Activated CD4-positive, alpha-beta memory T cell treated with anti-CD3 and anti-CD28 coated beads, Interleukin-2, amount 10 ng/mL, durations not matched to agents 7 days and 5 days (primary cell): ENCODE results near the gene RAB3IL1. TPM values are rescaled to one million over a fixed set of nuclear protein-coding genes. Genes with fewer than 3 reads are reported as not detected.

ENCODE experiments used
- CTCF ChIA-PET: fragments of 350-600 bp; sonication (Branson Sonifier 250); formaldehyde crosslinking; loops from one replicate; lab custom pipeline; 2021; ENCODE audit warnings: antibody characterized with exemption, inconsistent platforms; lab: Charles Lee
- POLR2A ChIA-PET: fragments of 350-600 bp; sonication (Branson Sonifier 250); formaldehyde crosslinking; loops from one replicate; lab custom pipeline; 2021; ENCODE audit warnings: antibody characterized with exemption; lab: Charles Lee
- DNase-seq: peaks from one replicate; pipeline ENCODE4 v3.0.0-alpha.2; 2020
- H3K27ac Mint-ChIP-seq: one replicate; pipeline ENCODE4 v1.8.0; 2021; ENCODE audit warnings: mild to moderate bottlenecking, mixed read lengths
- H3K27me3 Mint-ChIP-seq: one replicate; pipeline ENCODE4 v1.8.0; 2021; ENCODE audit warnings: mixed read lengths
- H3K36me3 Mint-ChIP-seq: one replicate; pipeline ENCODE4 v1.8.0; 2021; ENCODE audit warnings: low read depth, mixed read lengths
- H3K4me1 Mint-ChIP-seq: one replicate; pipeline ENCODE4 v1.8.0; 2021; ENCODE audit warnings: mixed read lengths
- H3K4me3 Mint-ChIP-seq: one replicate; pipeline ENCODE4 v1.8.0; 2021; ENCODE audit warnings: mild to moderate bottlenecking, mixed read lengths
- H3K9me3 Mint-ChIP-seq: one replicate; pipeline ENCODE4 v1.8.0; 2021; ENCODE audit warnings: mixed read lengths
- total RNA-seq, 2 experiments: library from RNA; stranded (reverse); gene quantifications; one replicate each; pipeline ENCODE4 v1.2.3, GENCODE V29; 2021

The RAB3IL1 gene
- total RNA-seq, 2 experiments from 2014 or later, result not detected

- ChIA-PET CTCF (interaction anchor here (0.6 to 11.4 kb wide), 4 partner anchors 10 to 190 kb away, joined by 4 to 295 read pairs (median 48); partner anchors contain the start of gene BEST1), POLR2A (interaction anchor here (0.9 kb wide), 1 partner anchor 65 kb away, joined by 3 read pairs; no protein-coding TSS in a partner anchor)
- Mint-ChIP-seq H3K36me3 (no peaks in the 10 kb centered on the region), H3K27me3 (peaks cover 3% of the 10 kb centered on the region), H3K4me3 (no peak overlapping the region), H3K27ac (no peak overlapping the region), H3K4me1 (peaks cover 6% of the 10 kb centered on the region), H3K9me3 (no peaks in the 10 kb centered on the region)
- DNase-seq, result no peak
Measured at GRCh38 chr11:61895046-61895717, 22.2 kb downstream of the RAB3IL1 start.

DNA sequence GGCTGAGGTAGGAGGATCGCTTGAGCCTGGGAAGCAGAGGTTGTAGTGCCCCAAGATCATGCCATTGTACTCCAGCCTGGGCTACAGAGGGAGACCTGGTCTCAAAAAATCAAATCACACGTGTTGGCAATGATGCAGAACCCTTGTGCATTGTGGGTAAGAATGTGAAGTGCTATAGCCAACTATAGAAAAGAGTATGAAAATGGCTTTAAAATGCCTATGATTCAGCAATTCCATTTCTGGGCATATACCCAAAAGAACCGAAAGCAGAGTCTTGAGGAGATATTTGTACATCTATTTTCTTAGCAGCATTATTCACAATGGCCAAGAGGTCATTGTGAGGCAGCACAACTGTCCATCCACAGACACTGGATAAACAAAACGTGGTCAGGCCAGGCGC is 23.4 kb downstream of the RAB3IL1 start:
- peaks cover 3% of the 10 kb centered on the region for H3K27me3 Mint-ChIP-seq
- no peaks in the 10 kb centered on the region for H3K36me3 Mint-ChIP-seq
- DNase-seq, result no peak
- no peak overlapping the region for H3K4me3 Mint-ChIP-seq
- CTCF ChIA-PET, result interaction anchor here (1.2 kb wide), 2 partner anchors 97 to 188 kb away, joined by 4 to 5 read pairs; no protein-coding TSS in a partner anchor
- peaks cover 2% of the 10 kb centered on the region for H3K4me1 Mint-ChIP-seq
- H3K9me3 Mint-ChIP-seq, result no peaks in the 10 kb centered on the region
- POLR2A ChIA-PET, result no interaction called here
- H3K27ac Mint-ChIP-seq, result no peak overlapping the region

- no peak for DNase-seq
- Mint-ChIP-seq H3K4me3 (peak overlapping the region; percentile 48), H3K27me3 (peaks cover 3% of the 10 kb centered on the region), H3K36me3 (no peaks in the 10 kb centered on the region), H3K4me1 (peaks cover 2% of the 10 kb centered on the region), H3K9me3 (no peaks in the 10 kb centered on the region), H3K27ac (no peak overlapping the region)
- CTCF ChIA-PET, result interaction anchor here (1.2 to 2.7 kb wide), 4 partner anchors 22 to 216 kb away, joined by 3 to 14 read pairs (median 8); no protein-coding TSS in a partner anchor
- POLR2A ChIA-PET, result interaction anchor here (1.2 kb wide), 1 partner anchor 79 kb away, joined by 3 read pairs; no protein-coding TSS in a partner anchor
Measured at GRCh38 chr11:61892085-61892370, 25.3 kb downstream of the RAB3IL1 start.

GRCh38 chr11:61891331-61892084 is 25.9 kb downstream of the RAB3IL1 start, which contains the start of gene FADS3:
Gene FADS3 (minus strand): TSS chr11:61891545. CDS start chr11:61891381, 164 bp downstream.
- ChIA-PET CTCF (interaction anchor here (1.0 to 2.7 kb wide), 3 partner anchors 8 to 190 kb away, joined by 3 to 14 read pairs (median 9); no protein-coding TSS in a partner anchor), POLR2A (interaction anchor here (1.0 to 1.2 kb wide), 4 partner anchors 76 to 99 kb away, joined by 3 to 5 read pairs (median 4); partner anchors contain the start of genes FEN1, FTH1 and TMEM258)
- peak; percentile 57 for DNase-seq
- Mint-ChIP-seq H3K4me1 (peaks cover 2% of the 10 kb centered on the region), H3K36me3 (no peaks in the 10 kb centered on the region), H3K9me3 (no peaks in the 10 kb centered on the region), H3K27me3 (peaks cover 3% of the 10 kb centered on the region), H3K4me3 (peak within 1 kb of the TSS; percentile 76), H3K27ac (no peak within 1 kb of the TSS)

DNA sequence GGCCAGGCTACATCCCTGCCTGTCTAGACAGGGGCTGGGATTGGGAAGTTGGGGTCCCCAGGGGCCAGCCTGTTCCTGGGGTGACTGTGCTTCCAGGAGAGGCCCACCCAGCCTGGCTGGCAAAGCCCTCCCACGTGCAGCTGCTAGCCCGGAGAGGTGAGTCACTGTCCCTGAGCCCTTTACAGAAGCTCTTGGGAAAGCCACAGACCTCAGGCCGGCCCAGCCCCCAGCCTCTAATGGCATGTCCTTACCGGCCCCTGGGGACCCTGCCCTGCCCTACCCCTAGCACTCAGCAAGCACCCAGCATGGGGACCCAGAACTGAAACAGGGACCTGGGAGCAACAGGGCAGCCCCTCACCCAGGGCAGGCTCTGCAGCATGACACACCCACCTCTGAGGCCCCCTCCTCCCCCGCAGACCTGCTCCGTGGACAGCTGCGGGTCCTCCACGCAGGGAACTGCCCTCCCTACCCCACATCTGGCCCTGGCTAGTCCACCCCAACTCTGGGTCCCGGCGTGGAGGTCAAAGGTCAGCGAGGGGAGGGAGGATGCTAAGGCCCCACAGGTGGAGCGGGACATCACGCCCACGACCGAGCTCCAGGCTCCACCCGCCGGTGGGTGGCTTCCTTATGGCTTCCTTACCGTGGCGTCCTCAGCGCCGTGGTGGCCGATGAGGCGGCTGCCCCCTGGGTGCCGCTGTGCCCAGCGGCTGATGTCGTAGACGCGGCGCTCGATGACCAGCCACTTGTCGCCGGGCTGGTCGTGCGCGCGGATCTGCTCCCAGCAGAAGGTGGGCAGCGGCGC is 26.6 kb downstream of the RAB3IL1 start:
- ChIA-PET POLR2A (interaction anchor here (1.0 to 1.2 kb wide), 4 partner anchors 62 to 98 kb away, joined by 3 to 5 read pairs (median 4); partner anchors contain the start of genes FADS2, FEN1, FTH1 and TMEM258), CTCF (interaction anchor here (1.0 to 2.7 kb wide), 3 partner anchors 9 to 191 kb away, joined by 3 to 14 read pairs (median 9); no protein-coding TSS in a partner anchor)
- no peak overlapping the region for H3K27ac Mint-ChIP-seq
- no peaks in the 10 kb centered on the region for H3K9me3 Mint-ChIP-seq
- H3K4me3 Mint-ChIP-seq, result peak overlapping the region; percentile 76
- peaks cover 2% of the 10 kb centered on the region for H3K4me1 Mint-ChIP-seq
- peaks cover 3% of the 10 kb centered on the region for H3K27me3 Mint-ChIP-seq
- peak; percentile 48 for DNase-seq
- no peaks in the 10 kb centered on the region for H3K36me3 Mint-ChIP-seq

DNA sequence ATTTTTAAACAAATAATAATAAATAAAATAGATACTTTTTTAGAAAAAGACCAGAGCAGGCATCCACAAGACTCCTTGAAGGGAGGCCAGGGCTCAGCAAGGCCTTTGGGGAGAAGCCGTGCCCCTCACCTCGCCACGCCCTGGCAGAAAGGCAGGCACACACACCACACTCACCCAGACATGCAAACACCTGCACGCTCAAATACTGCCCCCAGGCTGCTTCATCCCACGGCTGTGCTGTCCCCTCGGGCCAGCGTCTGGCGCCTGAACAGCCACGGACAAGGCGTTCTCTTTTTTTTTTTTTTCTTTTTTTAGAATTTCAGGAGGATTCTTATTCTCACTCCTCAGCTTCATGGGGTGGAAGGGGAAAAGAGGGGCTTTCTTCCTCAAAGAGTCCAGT is 27.5 kb downstream of the RAB3IL1 start:
- peaks cover 2% of the 10 kb centered on the region for H3K4me1 Mint-ChIP-seq
- ChIA-PET CTCF (interaction anchor here (2.0 to 2.7 kb wide), 2 partner anchors 92 to 192 kb away, joined by 9 to 14 read pairs; no protein-coding TSS in a partner anchor), POLR2A (interaction anchor here (1.0 kb wide), 1 partner anchor 61 kb away, joined by 4 read pairs; the partner anchor contains the start of gene FADS2)
- peaks cover 3% of the 10 kb centered on the region for H3K27me3 Mint-ChIP-seq
- peak overlapping the region; percentile 44 for H3K4me3 Mint-ChIP-seq
- H3K27ac Mint-ChIP-seq, result no peak overlapping the region
- no peaks in the 10 kb centered on the region for H3K9me3 Mint-ChIP-seq
- no peaks in the 10 kb centered on the region for H3K36me3 Mint-ChIP-seq
- no peak for DNase-seq

GRCh38 chr11:61888590-61888989 is 28.8 kb downstream of the RAB3IL1 start:
- Mint-ChIP-seq H3K27me3 (peaks cover 3% of the 10 kb centered on the region), H3K4me1 (peaks cover 2% of the 10 kb centered on the region), H3K36me3 (no peaks in the 10 kb centered on the region), H3K27ac (no peak overlapping the region), H3K9me3 (no peaks in the 10 kb centered on the region), H3K4me3 (no peak overlapping the region)
- DNase-seq, result no peak
- ChIA-PET POLR2A (no interaction called here), CTCF (interaction anchor here (1.0 kb wide), 1 partner anchor 219 kb away, joined by 3 read pairs; no protein-coding TSS in a partner anchor)

DNA sequence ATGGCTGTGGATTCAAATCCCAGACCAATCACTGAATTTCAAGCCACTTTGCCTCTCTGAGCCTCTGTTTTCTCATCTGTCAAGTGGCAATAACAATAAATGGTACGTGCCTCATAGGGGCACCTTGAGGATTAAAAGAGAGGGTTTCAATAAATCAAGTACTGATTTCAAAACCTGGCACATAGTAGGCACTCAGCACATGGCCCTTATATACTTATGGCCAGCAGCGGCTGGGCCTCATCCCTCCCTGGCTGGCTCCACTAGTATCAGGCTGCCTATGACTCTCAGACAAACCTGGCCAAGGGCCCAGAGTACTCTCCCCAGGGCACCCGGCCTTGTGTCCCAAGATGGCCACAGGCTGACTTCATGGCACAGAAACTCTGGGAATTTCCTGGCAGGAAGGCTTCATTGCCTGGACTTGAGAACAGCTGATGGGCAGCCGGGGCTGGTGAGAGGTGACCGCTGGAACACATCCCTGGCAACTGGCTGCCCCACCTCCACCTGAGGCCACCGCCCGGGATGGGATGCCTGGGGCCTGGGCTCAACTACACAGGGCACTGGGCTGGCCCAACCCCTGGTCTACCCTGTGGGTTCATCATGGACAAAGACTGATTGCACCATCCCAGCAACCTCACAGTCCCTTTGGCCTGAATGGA is 29.4 kb downstream of the RAB3IL1 start:
- no peak for DNase-seq
- Mint-ChIP-seq H3K36me3 (no peaks in the 10 kb centered on the region), H3K27ac (no peak overlapping the region), H3K27me3 (peaks cover 3% of the 10 kb centered on the region), H3K4me3 (no peak overlapping the region), H3K9me3 (no peaks in the 10 kb centered on the region), H3K4me1 (peaks cover 2% of the 10 kb centered on the region)
- POLR2A ChIA-PET, result no interaction called here
- CTCF ChIA-PET, result interaction anchor here (1.0 kb wide), 1 partner anchor 220 kb away, joined by 3 read pairs; no protein-coding TSS in a partner anchor

DNA sequence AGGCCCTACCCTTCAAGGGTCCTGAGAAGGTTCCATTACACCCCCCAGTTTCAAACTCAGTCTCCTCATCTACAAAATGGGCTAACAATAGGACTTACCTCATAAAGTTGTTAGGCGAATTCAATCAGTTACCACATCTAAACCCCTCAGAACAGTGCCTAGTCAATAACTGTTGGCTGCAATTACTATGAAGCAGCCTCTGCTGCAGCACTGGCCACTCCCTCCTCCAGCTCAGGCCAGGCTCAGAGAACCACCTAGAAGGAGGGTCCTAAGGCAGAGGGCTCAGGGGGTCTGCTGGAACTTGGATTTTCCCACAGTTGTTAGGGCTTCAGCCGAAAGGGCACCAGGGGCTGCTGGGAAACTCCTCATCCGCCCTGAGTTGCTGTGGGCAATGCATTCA is 30.7 kb downstream of the RAB3IL1 start:
- H3K36me3 Mint-ChIP-seq, result no peaks in the 10 kb centered on the region
- no peak for DNase-seq
- ChIA-PET POLR2A (no interaction called here), CTCF (interaction anchor here (4.0 kb wide), 1 partner anchor 12 kb away, joined by 16 read pairs; no protein-coding TSS in a partner anchor)
- H3K27me3 Mint-ChIP-seq, result peaks cover 1% of the 10 kb centered on the region
- no peaks in the 10 kb centered on the region for H3K9me3 Mint-ChIP-seq
- H3K4me3 Mint-ChIP-seq, result no peak overlapping the region
- peaks cover 2% of the 10 kb centered on the region for H3K4me1 Mint-ChIP-seq
- no peak overlapping the region for H3K27ac Mint-ChIP-seq

GRCh38 chr11:61885784-61886580 is 31.4 kb downstream of the RAB3IL1 start:
- Mint-ChIP-seq H3K9me3 (no peaks in the 10 kb centered on the region), H3K27me3 (peaks cover 1% of the 10 kb centered on the region), H3K27ac (no peak overlapping the region), H3K36me3 (no peaks in the 10 kb centered on the region), H3K4me3 (no peak overlapping the region), H3K4me1 (peaks cover 2% of the 10 kb centered on the region)
- POLR2A ChIA-PET, result interaction anchor here (1.7 kb wide), 1 partner anchor 82 kb away, joined by 5 read pairs; the partner anchor contains the start of gene FTH1
- CTCF ChIA-PET, result interaction anchor here (4.0 kb wide), 1 partner anchor 13 kb away, joined by 16 read pairs; no protein-coding TSS in a partner anchor
- no peak for DNase-seq
